GM18868 (cell line): Measurements from ENCODE around the gene IPCEF1.

Experiments used
- ATAC-seq: cut with Tn5 transposase; IDR thresholded peaks from one replicate; pipeline ENCODE4 v1.9.1; 2021; ENCODE audit warnings: mild to moderate bottlenecking, moderate library complexity; ENCODE audit not compliant: unreplicated experiment

The IPCEF1 gene

GRCh38 chr6:154373971-154374370 is 17.4 kb upstream of the IPCEF1 start:
- ATAC-seq = no peak

- no peak for ATAC-seq
Measured at GRCh38 chr6:154371281-154371680, 14.7 kb upstream of the IPCEF1 start.

GRCh38 chr6:154370545-154370944 is 13.9 kb upstream of the IPCEF1 start:
- peak; percentile 73 for ATAC-seq

GRCh38 chr6:154367839-154368695 is 11.5 kb upstream of the IPCEF1 start:
- ATAC-seq = no peak

- no peak for ATAC-seq
Measured at GRCh38 chr6:154367336-154367735, 10.7 kb upstream of the IPCEF1 start.

GRCh38 chr6:154363821-154364220 is 7.2 kb upstream of the IPCEF1 start:
- ATAC-seq = no peak

GRCh38 chr6:154361476-154361875 is 4.9 kb upstream of the IPCEF1 start:
- no peak for ATAC-seq

- no peak for ATAC-seq
Measured at GRCh38 chr6:154360476-154360875, 3.9 kb upstream of the IPCEF1 start.

GRCh38 chr6:154359679-154360078 is 3.1 kb upstream of the IPCEF1 start:
- ATAC-seq = no peak

GRCh38 chr6:154359161-154359574 is 2.6 kb upstream of the IPCEF1 start:
- ATAC-seq = peak; percentile 16

GRCh38 chr6:154358019-154358545 is 1.5 kb upstream of the IPCEF1 start:
- no peak for ATAC-seq

- no peak for ATAC-seq
Measured at GRCh38 chr6:154356113-154356512, 490 bp downstream of the IPCEF1 start.

- ATAC-seq = no peak
Measured at GRCh38 chr6:154354265-154354777, 2.3 kb downstream of the IPCEF1 start.

GRCh38 chr6:154353626-154354025 is 3.0 kb downstream of the IPCEF1 start:
- no peak for ATAC-seq

- peak; percentile 73 for ATAC-seq
Measured at GRCh38 chr6:154352898-154353585, 3.6 kb downstream of the IPCEF1 start.

- ATAC-seq = no peak
Measured at GRCh38 chr6:154350293-154350692, 6.3 kb downstream of the IPCEF1 start.

GRCh38 chr6:154347981-154348380 is 8.6 kb downstream of the IPCEF1 start:
- no peak for ATAC-seq

- no peak for ATAC-seq
Measured at GRCh38 chr6:154345811-154346210, 10.8 kb downstream of the IPCEF1 start.

GRCh38 chr6:154343473-154344308 is 12.9 kb downstream of the IPCEF1 start:
- ATAC-seq = no peak

GRCh38 chr6:154341871-154342270 is 14.7 kb downstream of the IPCEF1 start:
- no peak for ATAC-seq

- ATAC-seq = no peak
Measured at GRCh38 chr6:154341336-154341735, 15.3 kb downstream of the IPCEF1 start.
